Activated CD4-positive, alpha-beta T cell treated with anti-CD3 and anti-CD28 coated beads, Interleukin-2, Interleukin-6, amounts not matched to agents 100 ng/mL and 50 ng/mL, durations not matched to agents 16 hours and 8 hours (primary cell): Measurements from ENCODE around the gene MEAK7.

Source experiments
- DNase-seq: peaks from one replicate; pipeline ENCODE4 v3.0.0-alpha.2; 2020

Gene MEAK7, protein sequence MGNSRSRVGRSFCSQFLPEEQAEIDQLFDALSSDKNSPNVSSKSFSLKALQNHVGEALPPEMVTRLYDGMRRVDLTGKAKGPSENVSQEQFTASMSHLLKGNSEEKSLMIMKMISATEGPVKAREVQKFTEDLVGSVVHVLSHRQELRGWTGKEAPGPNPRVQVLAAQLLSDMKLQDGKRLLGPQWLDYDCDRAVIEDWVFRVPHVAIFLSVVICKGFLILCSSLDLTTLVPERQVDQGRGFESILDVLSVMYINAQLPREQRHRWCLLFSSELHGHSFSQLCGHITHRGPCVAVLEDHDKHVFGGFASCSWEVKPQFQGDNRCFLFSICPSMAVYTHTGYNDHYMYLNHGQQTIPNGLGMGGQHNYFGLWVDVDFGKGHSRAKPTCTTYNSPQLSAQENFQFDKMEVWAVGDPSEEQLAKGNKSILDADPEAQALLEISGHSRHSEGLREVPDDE

DNA sequence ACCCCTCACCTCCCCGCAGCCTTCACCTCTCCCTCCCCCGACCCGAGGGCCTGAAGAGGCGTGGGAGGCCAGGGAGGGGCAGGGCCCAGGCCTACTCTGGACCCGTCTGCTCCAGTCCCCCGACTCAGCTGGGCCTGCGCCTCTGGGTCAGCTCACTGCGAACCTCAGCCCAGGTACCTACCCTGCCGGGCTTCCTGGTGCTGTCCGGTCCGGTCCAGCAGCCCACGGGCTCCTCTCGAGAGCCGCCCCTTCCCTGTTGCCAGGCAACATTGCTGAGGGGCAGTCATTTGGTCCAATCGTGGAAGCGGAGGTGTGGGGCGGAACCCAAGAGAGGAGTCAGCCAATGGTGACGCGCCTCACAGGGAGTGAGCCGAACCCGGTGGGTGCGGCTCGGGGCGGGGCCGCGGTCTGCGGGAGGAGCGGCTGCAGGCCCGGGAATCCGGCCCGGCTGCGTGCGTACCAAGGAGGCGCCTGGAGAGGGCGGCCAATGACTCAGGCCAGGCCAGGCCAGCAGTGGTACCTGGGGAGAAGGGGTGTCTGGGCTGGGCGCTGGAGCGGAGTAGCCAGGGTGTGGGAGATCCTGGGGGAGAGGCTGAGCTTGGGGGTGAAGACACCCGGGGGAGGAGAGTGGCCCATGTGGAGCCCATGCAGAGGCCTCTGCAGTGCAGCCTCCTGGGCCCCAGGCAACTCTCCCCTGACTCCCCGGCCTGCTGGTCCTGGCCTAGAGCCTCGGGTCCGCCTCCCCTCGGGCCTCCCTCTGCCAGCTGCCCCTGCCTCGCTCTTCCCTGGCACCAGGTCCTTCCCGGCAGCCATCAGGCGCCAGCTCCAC, at the start of gene MEAK7:
TSS of gene MEAK7 (minus strand) at position 240 of the 829 bp plus-strand sequence. CDS start 6,573 bp downstream, outside the sequence.
- peak; percentile 99 for DNase-seq

DNA sequence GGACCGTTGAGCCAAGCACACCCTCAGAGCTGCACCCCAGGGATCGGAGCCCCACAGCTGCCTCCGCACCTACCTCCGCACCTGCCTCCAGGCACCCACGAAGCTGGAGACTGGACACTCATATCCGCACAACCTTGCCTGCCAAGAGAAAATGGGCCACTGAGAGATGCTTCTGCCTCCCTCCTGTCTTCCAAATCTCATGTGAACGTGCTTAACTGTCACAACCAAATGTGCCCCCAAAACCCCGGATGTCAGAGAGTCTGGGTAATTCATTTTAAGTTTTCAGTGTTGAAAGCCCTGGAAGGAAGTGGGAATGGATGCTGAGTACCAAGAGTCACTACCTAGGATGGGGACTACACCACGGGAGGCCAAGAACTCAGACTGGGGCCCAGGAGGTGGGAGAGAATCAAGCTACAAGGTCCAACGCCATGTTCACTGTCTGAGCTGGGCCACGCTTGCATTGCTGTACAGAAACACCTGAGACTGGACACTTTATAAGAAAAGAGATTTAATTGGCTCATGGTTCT, 49.5 kb upstream of the MEAK7 start:
- DNase-seq = peak; percentile 80

DNA sequence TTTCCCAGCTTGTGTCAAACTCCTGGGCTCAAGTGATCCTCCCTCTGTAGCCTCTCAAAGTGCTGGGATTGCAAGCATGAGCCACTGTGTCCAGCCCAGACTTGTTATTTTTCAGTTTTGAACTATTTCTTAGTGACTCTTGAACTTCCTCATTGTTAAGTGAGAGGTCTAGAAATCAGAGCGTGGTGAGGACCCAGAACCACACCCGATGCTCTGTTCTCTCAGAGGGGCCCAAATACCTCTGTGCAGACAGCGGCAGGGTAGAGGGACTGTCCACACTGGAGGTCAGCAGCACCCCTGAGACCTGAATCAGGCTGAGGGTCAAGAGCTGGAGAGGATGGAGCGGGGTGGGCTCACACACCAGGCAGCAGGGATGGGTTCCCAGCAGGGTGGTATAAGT, 47.7 kb upstream of the MEAK7 start:
- DNase-seq = peak; percentile 22

DNA sequence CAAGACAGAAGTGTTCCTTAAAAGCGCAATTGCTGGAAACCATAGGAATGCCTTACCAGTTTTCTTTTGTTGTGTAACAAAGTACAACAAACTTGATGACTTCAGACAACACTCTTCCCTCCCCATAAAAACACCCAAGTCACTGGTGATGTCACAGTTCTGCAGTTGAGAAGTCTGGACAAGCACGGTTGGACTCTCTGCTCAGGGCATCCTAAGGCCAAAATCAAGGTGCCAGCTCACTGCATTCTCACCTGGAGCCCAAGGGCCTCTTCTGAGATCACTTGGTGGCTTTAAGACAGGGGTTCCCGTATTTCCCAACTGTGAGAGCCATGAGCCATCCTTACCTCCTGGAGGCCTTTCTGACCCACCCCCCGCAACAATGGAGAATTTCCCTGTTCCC, 45.6 kb upstream of the MEAK7 start:
- peak; percentile 38 for DNase-seq

DNA sequence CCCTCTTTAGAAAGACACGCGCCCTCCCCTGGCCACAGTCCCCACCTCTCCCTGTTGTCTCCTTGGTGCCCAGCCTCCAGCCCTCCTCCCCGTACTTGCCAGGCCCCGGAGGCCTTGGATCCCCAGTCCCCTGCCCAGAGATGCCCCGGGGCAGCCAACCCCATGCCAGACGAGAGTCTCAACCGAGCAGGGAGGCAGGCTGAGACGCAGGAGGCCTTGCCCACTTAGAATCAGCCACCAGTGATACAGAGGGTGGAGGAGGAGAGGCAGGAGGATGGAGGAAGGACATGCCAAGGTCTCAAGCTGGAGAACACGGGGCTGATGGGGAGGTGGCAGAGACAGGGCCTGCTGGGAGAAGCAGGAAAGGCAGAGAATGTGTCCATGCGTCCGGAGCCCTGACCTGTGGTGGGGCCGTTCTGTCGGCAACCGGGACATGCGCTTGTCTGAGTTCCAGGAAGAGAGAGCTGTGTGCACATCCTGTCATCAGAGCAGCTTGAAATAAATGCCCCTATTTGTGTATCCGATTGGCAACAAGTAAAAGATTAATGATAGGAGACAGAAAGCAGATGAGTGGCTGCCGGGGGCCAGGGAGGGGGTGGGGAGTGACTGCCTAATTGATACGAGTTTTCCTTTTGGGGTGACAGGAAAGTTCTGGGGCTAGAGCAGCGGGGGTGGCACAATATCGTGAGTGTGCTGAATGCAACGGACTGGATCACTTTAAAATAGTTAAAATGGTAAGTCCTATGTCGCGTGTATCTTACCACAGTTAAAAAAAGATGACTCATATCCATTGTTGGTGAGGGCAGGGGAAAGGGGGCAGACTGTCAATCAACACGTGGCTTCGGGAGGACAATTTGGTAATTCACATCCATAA, 44.7 kb upstream of the MEAK7 start:
- peak; percentile 73 for DNase-seq

DNA sequence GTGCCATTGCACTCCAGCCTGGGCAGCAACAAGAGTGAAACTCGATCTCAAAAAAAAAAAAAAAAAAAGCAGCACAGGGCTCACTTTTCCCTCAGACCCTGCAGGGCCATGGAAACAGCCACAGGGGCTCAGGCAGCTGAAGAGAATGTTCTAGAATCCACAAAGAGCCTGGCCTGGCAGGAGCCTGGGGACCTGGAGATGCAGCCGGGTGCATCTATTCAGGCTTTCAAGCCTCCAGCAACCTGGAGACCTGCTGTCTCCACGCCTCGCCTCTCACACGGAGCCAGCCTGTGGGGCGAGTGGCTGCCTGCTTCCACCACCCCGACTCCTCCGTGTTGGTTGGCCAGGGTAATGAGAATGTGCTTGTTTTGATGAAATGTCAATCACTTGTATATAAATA, 44.0 kb upstream of the MEAK7 start:
- no peak for DNase-seq

DNA sequence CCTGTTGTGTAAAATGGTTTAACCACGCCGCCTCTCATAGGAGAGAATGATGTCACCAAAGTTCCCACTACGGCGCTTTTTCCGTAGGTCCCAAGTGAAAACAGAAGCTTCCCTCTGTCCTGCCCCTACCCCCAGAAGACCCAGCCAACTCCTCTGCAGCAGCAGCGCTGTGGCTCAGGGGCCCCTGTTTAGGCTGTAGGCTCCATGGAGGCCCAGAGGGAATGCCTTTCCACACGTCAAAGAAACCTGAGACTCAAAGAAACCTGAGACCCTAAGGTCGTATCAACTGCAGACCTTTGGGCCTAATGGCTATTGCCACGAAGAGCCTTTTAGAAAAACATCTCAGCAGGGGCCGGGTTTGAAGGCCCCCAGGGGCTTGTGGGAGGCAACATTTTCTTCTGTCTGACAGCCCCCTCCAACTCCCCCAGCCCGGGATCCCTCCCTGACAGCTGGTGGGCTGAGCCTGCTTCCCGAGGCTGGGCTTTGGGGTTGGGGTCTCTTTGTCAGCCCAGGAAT, 43.1 kb upstream of the MEAK7 start:
- peak; percentile 38 for DNase-seq

DNA sequence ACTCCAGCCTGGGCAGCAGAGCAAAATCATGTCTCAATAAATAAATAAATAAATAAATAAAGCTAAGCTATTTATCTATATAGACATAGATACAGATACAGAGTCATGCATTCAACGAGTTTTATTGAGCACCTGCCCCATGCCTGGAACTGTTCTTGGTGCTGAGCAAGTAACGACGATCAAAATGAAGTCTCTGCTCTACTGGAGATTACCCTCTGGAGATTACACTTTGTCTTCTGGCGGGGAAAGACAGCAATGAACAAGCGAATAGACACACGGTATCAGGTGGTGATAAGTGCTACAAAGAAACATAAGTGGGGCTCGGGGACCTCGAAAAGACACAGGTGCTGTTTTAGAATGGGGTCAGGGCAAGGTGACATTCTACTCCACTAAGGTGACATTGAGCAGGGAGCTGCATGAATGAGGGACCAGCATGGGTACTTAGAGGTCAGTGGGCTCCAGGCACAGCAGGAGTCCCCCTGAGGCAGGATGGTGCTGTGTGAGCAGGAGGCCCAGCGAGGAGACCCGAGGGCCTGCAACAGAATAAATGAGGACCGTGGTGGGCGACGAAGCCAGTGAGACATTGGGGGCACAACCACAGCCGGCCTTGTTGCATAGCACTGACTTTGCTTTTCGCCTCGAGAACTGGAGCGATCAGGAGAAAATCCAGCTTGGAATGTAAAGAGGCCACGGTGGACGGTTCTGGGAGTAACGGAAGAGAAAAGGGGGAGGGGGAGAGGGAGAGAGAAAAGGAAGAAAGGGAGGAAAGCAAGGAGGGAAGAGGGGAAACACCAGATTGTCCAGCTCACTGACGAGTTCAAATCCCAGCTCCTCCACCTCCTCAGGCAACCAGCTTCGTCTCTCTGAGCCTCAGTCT, 42.4 kb upstream of the MEAK7 start:
- DNase-seq = no peak

DNA sequence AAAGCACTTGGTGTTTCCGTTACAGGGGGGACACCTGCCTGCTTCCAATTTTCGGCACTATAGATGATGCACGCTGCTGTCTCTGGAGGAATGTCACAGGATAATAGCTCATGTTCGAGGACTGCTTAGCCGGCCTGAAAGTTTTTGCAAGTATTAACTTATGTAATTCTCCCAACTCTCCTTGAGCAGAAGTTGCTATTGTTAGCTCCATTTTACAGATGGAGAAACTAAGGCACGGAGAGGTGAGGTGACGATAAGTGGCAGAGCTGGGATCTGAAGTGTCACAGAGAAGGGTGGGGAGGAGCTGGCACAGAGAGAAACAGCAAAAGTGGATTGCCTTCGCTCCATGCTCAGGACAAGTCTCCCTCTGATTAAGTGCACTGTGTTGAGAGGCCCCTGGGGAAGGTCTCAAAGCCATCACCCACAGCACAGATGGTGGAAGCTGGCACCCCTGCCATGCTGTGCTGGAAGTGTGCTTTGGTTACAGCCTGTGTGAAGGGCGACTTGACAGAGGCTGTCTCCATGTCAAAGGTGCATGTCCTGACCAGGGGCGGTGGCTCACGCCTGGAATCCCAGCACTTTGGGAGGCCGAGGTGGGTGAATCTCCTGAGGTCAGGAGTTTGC, 40.8 kb upstream of the MEAK7 start:
- DNase-seq = no peak

DNA sequence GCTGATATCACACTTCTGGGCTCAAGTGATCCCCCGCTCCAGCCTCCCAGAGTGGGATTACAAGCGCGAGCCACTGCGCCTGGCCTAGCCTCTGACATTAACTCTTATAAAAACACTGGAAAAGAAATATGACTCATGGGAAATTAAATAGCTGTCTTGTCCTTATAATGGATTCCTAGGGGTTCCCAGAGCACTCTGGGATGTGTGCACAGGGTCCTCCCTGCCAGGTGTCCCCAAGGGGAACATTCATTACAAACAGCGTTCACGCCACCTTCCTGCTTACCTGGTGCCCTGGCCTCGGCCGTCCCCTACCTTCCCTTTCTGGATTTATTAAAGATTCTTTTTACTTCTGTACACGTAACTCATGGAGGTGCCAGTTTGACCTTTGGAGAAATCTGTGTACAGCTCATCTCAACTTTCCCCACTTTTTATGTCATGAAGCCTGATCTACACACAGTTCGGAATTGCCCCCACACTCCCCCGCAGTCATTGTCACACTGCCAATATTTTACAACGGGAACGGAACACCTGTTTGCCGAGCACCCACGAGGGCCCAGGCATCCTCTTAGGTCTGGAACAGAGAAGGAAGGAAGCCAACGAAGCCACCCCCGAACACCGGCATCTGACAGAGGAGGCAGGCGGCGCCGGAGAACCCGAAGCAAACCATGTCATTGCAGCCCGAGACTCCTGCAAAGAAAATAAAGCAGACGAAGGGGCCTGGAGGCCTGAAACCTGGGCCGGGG, 39.7 kb upstream of the MEAK7 start:
- DNase-seq = no peak

DNA sequence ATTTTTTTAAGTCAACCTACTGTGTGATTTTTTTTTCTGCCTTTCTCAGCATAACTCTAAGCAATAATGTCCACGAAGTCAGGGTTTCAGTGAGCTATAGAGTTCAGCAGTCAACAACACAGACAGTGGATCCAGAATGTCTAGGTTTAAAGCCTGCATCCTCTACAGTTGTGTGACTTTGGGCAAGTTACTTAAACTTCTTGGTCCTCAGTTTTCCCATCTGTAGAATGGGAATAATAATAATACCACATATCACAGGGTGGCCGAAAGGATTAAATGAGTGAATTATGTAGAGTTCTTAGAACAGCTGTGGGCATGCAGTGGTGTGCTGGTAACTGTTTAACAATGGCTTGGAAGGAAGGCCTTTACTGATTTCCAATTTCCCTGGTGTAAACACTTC, 38.8 kb upstream of the MEAK7 start:
- DNase-seq = no peak

DNA sequence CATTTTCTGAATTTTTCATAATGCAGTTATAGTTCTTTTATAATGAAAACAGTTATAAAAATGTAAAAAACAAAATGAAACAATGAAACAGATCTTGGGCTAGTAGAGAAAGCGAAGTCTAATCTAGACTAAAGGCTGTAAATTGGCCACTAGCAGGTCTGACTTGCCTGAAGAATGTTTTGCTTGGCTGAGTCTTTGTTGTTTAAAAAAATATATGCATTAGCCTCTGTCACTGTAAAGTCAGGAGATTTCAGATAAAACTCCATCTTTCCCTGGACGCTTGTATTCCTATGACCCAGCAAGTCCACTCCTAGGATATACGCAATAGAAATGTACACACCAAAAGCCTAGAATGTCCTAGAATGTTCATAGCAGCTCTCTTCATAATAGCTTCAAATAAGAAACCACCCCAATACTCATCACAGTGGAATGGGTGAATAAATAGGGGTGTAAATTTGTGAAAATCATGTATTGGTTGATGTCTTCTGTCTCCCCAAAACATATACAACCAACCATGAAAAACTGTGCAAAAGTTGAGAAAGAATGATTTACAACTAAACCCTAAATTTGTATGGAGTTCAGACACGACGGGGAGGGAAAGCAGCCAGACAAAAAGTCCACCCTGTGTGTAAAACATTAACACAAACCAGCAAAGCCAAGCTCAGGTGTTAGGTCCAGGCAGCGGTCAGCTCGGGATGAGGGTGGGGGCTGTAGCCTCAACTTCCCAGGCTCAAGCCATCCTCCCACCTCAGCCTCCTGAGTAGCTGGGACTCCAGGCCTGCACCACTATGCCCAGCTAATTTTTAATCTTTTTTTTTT, 37.7 kb upstream of the MEAK7 start:
- DNase-seq = no peak

DNA sequence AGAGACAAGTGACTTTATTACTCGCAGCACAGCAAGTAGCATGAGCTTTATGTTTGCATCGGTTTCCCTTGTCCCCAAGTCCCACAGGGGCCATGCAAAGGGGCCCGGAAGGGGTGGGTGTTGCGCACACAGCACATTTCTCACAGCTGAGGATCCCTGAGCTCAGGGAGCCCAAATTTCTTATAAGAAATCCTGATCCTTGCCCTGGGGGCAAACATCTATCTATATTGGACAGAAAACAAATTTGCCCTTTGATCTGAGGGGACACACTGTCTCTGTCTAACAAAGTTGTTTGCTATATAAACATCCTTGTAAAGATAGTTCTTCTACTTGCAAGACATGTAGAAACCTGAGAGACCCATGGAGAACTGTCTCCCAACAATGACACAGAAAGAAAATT, 35.7 kb upstream of the MEAK7 start:
- DNase-seq = no peak

DNA sequence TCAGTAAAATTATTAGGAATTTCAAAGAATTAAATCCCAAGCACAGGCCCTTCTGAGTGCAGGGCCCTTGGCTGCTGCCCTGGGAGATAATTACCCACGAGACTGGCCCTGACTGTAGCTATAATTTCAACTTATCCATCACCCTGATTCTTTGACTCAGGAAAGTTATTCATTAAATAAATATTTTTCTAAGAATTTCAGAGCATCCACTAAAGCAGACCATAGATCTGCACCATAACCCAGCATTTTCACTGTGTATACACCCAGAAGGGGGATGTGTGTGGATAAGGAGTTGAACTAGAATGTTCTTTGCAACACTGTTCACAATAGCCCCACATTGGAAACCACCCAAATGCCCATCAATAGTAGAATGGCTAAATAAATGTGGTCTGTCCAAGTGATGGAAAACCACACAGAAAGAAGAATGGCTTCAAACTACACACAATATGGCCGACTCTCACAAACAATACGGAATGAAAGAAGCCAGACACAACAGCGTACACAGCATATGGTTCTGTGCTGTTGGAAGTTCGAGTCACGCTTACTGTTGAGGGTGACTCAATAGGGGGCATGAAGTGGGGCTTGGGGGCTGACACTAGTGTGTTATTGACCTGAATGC, 33.9 kb upstream of the MEAK7 start:
- no peak for DNase-seq

DNA sequence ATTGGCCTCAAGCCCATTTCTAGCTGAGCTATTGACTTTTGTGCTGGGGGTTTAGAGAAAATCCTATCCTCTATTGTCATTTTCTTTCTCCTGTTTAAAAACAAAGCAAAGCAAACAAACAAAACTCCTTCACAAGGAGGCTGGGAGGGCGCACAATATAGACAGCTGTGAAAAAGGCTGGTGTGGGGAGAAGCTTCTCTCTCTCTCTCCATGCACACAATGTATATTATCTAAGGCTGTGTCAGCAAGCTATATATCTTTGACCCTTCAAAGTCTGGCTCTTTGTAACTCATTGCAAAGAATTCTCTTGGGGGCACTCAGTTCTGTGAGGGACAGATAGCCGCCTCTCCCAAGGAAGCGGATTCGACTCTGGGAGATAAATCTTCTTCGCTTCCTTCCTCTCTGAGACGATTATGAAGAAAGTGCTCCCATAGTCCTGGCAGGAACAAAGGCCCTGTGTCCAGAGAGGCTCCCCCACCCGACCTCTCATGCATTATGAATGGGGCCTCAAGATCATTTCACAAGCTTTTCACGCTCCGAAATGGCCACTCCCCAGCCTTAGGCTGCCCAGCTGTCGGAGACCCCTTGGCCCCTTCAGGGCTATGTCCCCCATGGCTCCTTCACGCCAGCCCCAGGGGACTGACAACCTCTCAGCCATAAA, 33.2 kb upstream of the MEAK7 start:
- no peak for DNase-seq

DNA sequence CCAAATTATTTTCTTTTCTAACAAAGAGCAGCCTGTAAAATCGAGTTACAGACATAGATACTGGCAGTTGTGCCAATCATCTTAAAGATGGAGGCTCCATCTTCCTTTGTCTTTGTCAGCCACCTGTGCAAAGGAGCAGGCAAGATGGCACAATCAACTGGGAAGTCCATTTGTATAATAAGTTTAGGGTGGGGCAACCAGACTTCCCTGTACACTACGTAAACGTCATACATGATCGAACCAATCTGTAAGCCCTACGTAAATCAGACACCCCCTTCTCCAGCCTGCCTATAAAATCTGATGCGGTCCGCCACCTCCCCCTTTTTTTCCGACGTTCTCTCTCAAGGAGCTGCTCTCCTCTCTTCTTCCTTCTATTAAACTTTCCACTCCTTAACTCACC, 31.4 kb upstream of the MEAK7 start:
- DNase-seq = no peak

DNA sequence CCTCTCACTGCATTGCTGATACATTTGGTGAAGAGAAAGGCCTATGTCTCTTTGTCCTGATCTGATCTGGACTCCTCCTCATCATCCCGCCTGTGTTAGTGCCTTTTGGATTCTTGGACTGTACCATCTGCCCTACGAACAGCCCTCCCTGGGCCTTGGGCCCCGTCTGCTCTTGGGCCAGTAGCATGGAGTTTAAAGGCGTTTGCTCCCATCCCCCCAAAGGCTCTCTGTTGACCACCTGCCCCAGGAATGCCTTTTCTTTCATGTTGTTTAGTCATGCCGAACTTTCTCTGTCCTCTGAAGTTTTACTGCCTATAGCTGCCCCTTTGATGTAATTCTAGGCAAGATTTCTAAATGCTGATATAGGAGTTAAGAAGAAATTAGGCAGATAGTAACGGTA, 30.9 kb upstream of the MEAK7 start:
- DNase-seq = no peak

DNA sequence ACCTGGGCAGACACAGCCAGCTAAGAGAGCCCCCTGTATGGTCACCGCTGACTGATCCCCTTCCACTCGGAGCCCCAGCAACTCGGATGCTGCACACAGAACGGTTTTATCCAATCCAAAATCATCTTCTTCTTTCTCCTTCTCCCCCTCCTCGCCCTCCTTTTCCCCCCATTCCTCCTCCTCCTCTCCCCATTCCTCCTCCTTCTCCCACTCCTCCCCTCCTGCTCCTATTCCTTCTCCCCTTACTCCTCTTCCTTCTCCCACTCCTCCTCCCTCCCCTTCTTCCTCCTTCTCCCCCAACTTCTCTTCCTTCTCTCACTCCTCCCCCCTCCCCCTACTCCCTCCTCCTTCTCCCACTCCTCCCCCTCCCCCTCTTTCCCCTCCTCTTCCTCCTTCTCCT, 30.4 kb upstream of the MEAK7 start:
- no peak for DNase-seq
